ENCODE data around the gene BUB1B.
"Not testable (repeated sequence)": the region's sequence is repeated elsewhere in the genome, so short reads cannot be mapped to it uniquely, and the experiment has no call there.

BUB1B gene

GRCh38 chr15:40163657-40164416 lies 3.0 kb downstream of the BUB1B start:
- ATAC-seq (replicated peaks; ENCODE audit: extremely low read depth, poor library complexity, severe bottlenecking) (no peak), DNase-seq (ENCODE audit: low spot score in 2 of 2) (no peak)
- Mint-ChIP-seq H3K27me3 (no peaks in the 10 kb centered on the region), H3K4me1 (no peaks in the 10 kb centered on the region), H3K4me3 (no peak overlapping the region), H3K27ac (ENCODE audit: low read depth) (no peak overlapping the region), H3K9me3 (no peaks in the 10 kb centered on the region), H3K36me3 (ENCODE audit: insufficient read depth) (peaks cover 5% of the 10 kb centered on the region)

GRCh38 chr15:40167374-40167773 lies 6.5 kb downstream of the BUB1B start:
- not testable (repeated sequence) for H3K27ac Mint-ChIP-seq (ENCODE audit: low read depth); ATAC-seq (replicated peaks; ENCODE audit: extremely low read depth, poor library complexity, severe bottlenecking); H3K9me3 Mint-ChIP-seq; H3K36me3 Mint-ChIP-seq (ENCODE audit: insufficient read depth); H3K27me3 Mint-ChIP-seq; H3K4me1 Mint-ChIP-seq; H3K4me3 Mint-ChIP-seq; DNase-seq (ENCODE audit: low spot score in 2 of 2)

- H3K4me3 Mint-ChIP-seq: no peak overlapping the region
- DNase-seq (ENCODE audit: low spot score in 2 of 2): no peak
- no peaks in the 10 kb centered on the region for H3K27me3 Mint-ChIP-seq
- no peaks in the 10 kb centered on the region for H3K9me3 Mint-ChIP-seq
- no peak for ATAC-seq (replicated peaks; ENCODE audit: extremely low read depth, poor library complexity, severe bottlenecking)
- H3K36me3 Mint-ChIP-seq (ENCODE audit: insufficient read depth): peaks cover 4% of the 10 kb centered on the region
- peaks cover 7% of the 10 kb centered on the region for H3K4me1 Mint-ChIP-seq
- no peak overlapping the region for H3K27ac Mint-ChIP-seq (ENCODE audit: low read depth)
These were observed 14.3 kb downstream of the BUB1B start for GRCh38 chr15:40175160-40175559.

GRCh38 chr15:40182358-40183029 lies 21.6 kb downstream of the BUB1B start:
- Mint-ChIP-seq H3K4me3 (peak overlapping the region; percentile 45), H3K4me1 (peaks cover 27% of the 10 kb centered on the region)
- ATAC-seq (replicated peaks; ENCODE audit: extremely low read depth, poor library complexity, severe bottlenecking): no peak

GRCh38 chr15:40183636-40184463 lies 23.0 kb downstream of the BUB1B start:
- H3K4me1 Mint-ChIP-seq: peaks cover 23% of the 10 kb centered on the region
- peaks cover 1% of the 10 kb centered on the region for H3K36me3 Mint-ChIP-seq (ENCODE audit: insufficient read depth)
- no peak overlapping the region for H3K4me3 Mint-ChIP-seq
- H3K27me3 Mint-ChIP-seq: no peaks in the 10 kb centered on the region
- peak overlapping the region; percentile 9 for H3K27ac Mint-ChIP-seq (ENCODE audit: low read depth)
- DNase-seq (ENCODE audit: low spot score in 2 of 2) (no peak), ATAC-seq (replicated peaks; ENCODE audit: extremely low read depth, poor library complexity, severe bottlenecking) (no peak)
- no peaks in the 10 kb centered on the region for H3K9me3 Mint-ChIP-seq

More at GRCh38 chr15:40182358-40183029, 21.6 kb downstream of the BUB1B start:
- H3K27ac Mint-ChIP-seq (ENCODE audit: low read depth): peak overlapping the region; percentile 88
- peaks cover 1% of the 10 kb centered on the region for H3K36me3 Mint-ChIP-seq (ENCODE audit: insufficient read depth)
- H3K9me3 Mint-ChIP-seq: no peaks in the 10 kb centered on the region
- no peak for DNase-seq (ENCODE audit: low spot score in 2 of 2)
- H3K27me3 Mint-ChIP-seq: no peaks in the 10 kb centered on the region

GRCh38 chr15:40190591-40190990 lies 29.7 kb downstream of the BUB1B start:
- ATAC-seq (replicated peaks; ENCODE audit: extremely low read depth, poor library complexity, severe bottlenecking) (no peak), DNase-seq (ENCODE audit: low spot score in 2 of 2) (no peak)
- Mint-ChIP-seq H3K27me3 (no peaks in the 10 kb centered on the region), H3K4me1 (no peaks in the 10 kb centered on the region), H3K4me3 (no peak overlapping the region), H3K36me3 (ENCODE audit: insufficient read depth) (peaks cover 1% of the 10 kb centered on the region), H3K9me3 (no peaks in the 10 kb centered on the region), H3K27ac (ENCODE audit: low read depth) (no peak overlapping the region)

GRCh38 chr15:40192942-40193341 lies 32.1 kb downstream of the BUB1B start:
- DNase-seq (ENCODE audit: low spot score in 2 of 2) (no peak), ATAC-seq (replicated peaks; ENCODE audit: extremely low read depth, poor library complexity, severe bottlenecking) (no peak)
- H3K27ac Mint-ChIP-seq (ENCODE audit: low read depth): no peak overlapping the region
- H3K27me3 Mint-ChIP-seq: no peaks in the 10 kb centered on the region
- H3K36me3 Mint-ChIP-seq (ENCODE audit: insufficient read depth): no peaks in the 10 kb centered on the region
- peaks cover 16% of the 10 kb centered on the region for H3K4me1 Mint-ChIP-seq
- no peak overlapping the region for H3K4me3 Mint-ChIP-seq
- no peaks in the 10 kb centered on the region for H3K9me3 Mint-ChIP-seq

- ATAC-seq (replicated peaks; ENCODE audit: extremely low read depth, poor library complexity, severe bottlenecking): peak; percentile 68
- Mint-ChIP-seq H3K36me3 (ENCODE audit: insufficient read depth) (no peaks in the 10 kb centered on the region), H3K4me3 (peak overlapping the region; percentile 14), H3K27me3 (no peaks in the 10 kb centered on the region), H3K9me3 (no peaks in the 10 kb centered on the region), H3K27ac (ENCODE audit: low read depth) (peak overlapping the region; percentile 29), H3K4me1 (peaks cover 25% of the 10 kb centered on the region)
- no peak for DNase-seq (ENCODE audit: low spot score in 2 of 2)
These were observed 36.6 kb downstream of the BUB1B start for GRCh38 chr15:40197434-40197833.

GRCh38 chr15:40198355-40199085 lies 37.7 kb downstream of the BUB1B start:
- H3K9me3 Mint-ChIP-seq: no peaks in the 10 kb centered on the region
- H3K4me1 Mint-ChIP-seq: peaks cover 25% of the 10 kb centered on the region
- DNase-seq (ENCODE audit: low spot score in 2 of 2) (no peak), ATAC-seq (replicated peaks; ENCODE audit: extremely low read depth, poor library complexity, severe bottlenecking) (no peak)
- H3K4me3 Mint-ChIP-seq: no peak overlapping the region
- H3K36me3 Mint-ChIP-seq (ENCODE audit: insufficient read depth): no peaks in the 10 kb centered on the region
- H3K27me3 Mint-ChIP-seq: no peaks in the 10 kb centered on the region
- no peak overlapping the region for H3K27ac Mint-ChIP-seq (ENCODE audit: low read depth)

- no peak overlapping the region for H3K27ac Mint-ChIP-seq (ENCODE audit: low read depth)
These were observed 43.2 kb downstream of the BUB1B start for GRCh38 chr15:40204100-40204499.

GRCh38 chr15:40217166-40217824 lies 56.4 kb downstream of the BUB1B start:
- no peaks in the 10 kb centered on the region for H3K4me1 Mint-ChIP-seq
- ATAC-seq (replicated peaks; ENCODE audit: extremely low read depth, poor library complexity, severe bottlenecking): peak; percentile 88
- H3K36me3 Mint-ChIP-seq (ENCODE audit: insufficient read depth): peaks cover 1% of the 10 kb centered on the region
- peak in 1 of 2 donors; percentile 58 for DNase-seq (ENCODE audit: low spot score in 2 of 2)
- H3K27me3 Mint-ChIP-seq: no peaks in the 10 kb centered on the region
- H3K9me3 Mint-ChIP-seq: no peaks in the 10 kb centered on the region
- H3K27ac Mint-ChIP-seq (ENCODE audit: low read depth): no peak overlapping the region
- no peak overlapping the region for H3K4me3 Mint-ChIP-seq

More at GRCh38 chr15:40204100-40204499, 43.2 kb downstream of the BUB1B start:
- Mint-ChIP-seq H3K4me3 (no peak overlapping the region), H3K4me1 (peaks cover 3% of the 10 kb centered on the region), H3K27me3 (no peaks in the 10 kb centered on the region), H3K36me3 (ENCODE audit: insufficient read depth) (no peaks in the 10 kb centered on the region), H3K9me3 (no peaks in the 10 kb centered on the region)
- DNase-seq (ENCODE audit: low spot score in 2 of 2) (no peak), ATAC-seq (replicated peaks; ENCODE audit: extremely low read depth, poor library complexity, severe bottlenecking) (no peak)

GRCh38 chr15:40219801-40220200 lies 58.9 kb downstream of the BUB1B start:
- Mint-ChIP-seq H3K9me3 (no peaks in the 10 kb centered on the region), H3K36me3 (ENCODE audit: insufficient read depth) (peaks cover 1% of the 10 kb centered on the region), H3K4me3 (no peak overlapping the region), H3K27me3 (no peaks in the 10 kb centered on the region), H3K4me1 (no peaks in the 10 kb centered on the region), H3K27ac (ENCODE audit: low read depth) (no peak overlapping the region)
- ATAC-seq (replicated peaks; ENCODE audit: extremely low read depth, poor library complexity, severe bottlenecking): no peak
- no peak for DNase-seq (ENCODE audit: low spot score in 2 of 2)
